GM21423 (cell line): ENCODE results near the gene MBD6.
"Not testable (repeated sequence)": the region's sequence is repeated elsewhere in the genome, so short reads cannot be mapped to it uniquely, and the experiment has no call there.

ENCODE experiments used
- ATAC-seq: cut with Tn5 transposase; IDR thresholded peaks from one replicate; pipeline ENCODE4 v1.9.1; 2021; ENCODE audit warnings: mild to moderate bottlenecking, moderate library complexity; ENCODE audit not compliant: unreplicated experiment

MBD6 gene

GRCh38 chr12:57546438-57547287 lies 24.0 kb downstream of the MBD6 start, which contains the start of gene DCTN2:
TSS of gene DCTN2 (minus strand) at chr12:57547192. CDS start at chr12:57547063, 129 bp downstream.
- ATAC-seq, result peak; percentile 98

GRCh38 chr12:57547288-57548012 lies 24.8 kb downstream of the MBD6 start:
- no peak for ATAC-seq

GRCh38 chr12:57548013-57548315 lies 25.3 kb downstream of the MBD6 start:
- no peak for ATAC-seq

GRCh38 chr12:57548488-57548887 lies 25.9 kb downstream of the MBD6 start:
- no peak for ATAC-seq

GRCh38 chr12:57549203-57549908 lies 26.7 kb downstream of the MBD6 start:
- ATAC-seq, result no peak

- ATAC-seq, result no peak
Measured at GRCh38 chr12:57549909-57550640, 27.5 kb downstream of the MBD6 start, which contains the start of gene KIF5A. TSS of gene KIF5A (plus strand) at chr12:57550044. CDS start at chr12:57550272, 228 bp downstream.

- no peak for ATAC-seq
Measured at GRCh38 chr12:57550641-57551549, 28.3 kb downstream of the MBD6 start.

- no peak for ATAC-seq
Measured at GRCh38 chr12:57551637-57552305, 29.1 kb downstream of the MBD6 start.

- no peak for ATAC-seq
Measured at GRCh38 chr12:57552306-57552651, 29.7 kb downstream of the MBD6 start.

GRCh38 chr12:57552835-57553313 lies 30.2 kb downstream of the MBD6 start:
- no peak for ATAC-seq

GRCh38 chr12:57553343-57554202 lies 30.9 kb downstream of the MBD6 start:
- ATAC-seq, result no peak

- ATAC-seq, result no peak
Measured at GRCh38 chr12:57554453-57554852, 31.8 kb downstream of the MBD6 start.

- ATAC-seq, result no peak
Measured at GRCh38 chr12:57554897-57555296, 32.3 kb downstream of the MBD6 start.

GRCh38 chr12:57558864-57559263 lies 36.2 kb downstream of the MBD6 start:
- no peak for ATAC-seq

GRCh38 chr12:57560516-57560915 lies 37.9 kb downstream of the MBD6 start:
- ATAC-seq, result no peak

GRCh38 chr12:57561117-57561516 lies 38.5 kb downstream of the MBD6 start:
- not testable (repeated sequence) for ATAC-seq

GRCh38 chr12:57563358-57563757 lies 40.7 kb downstream of the MBD6 start:
- no peak for ATAC-seq

GRCh38 chr12:57564178-57564740 lies 41.6 kb downstream of the MBD6 start:
- ATAC-seq, result no peak
